ENCODE results near the gene ST3GAL3. TPM values are rescaled to one million over a fixed set of nuclear protein-coding genes. Genes with fewer than 3 reads are reported as not detected.

Gene ST3GAL3
- total RNA-seq, 1 donor from 2014 or later = 13.6 TPM

DNA sequence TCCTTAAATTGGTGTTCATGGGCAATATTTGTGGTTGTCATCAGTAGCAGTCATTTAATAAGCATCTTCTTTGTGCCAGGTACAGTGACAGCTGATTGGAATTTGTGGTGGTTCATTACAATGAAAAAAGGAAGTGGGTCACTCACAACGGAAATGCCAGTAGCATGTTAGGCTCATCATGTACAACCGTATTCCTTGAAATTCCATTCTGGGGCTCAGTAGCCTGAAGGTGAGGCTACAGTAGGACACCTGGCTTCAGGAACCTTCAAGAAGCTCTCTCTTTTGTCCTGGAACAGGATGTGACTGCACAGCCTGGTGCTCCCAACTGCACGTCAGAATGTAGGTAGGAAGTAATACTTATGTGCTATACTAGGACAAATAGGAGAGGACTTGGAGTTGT is 93.9 kb downstream of the ST3GAL3 start:
- H2AFZ ChIP-seq (replicated peaks) = no peak overlapping the region
- no peaks in the 10 kb centered on the region for H3F3A ChIP-seq (ENCODE audit: low read depth)
- no peaks in the 10 kb centered on the region for H3K36me3 ChIP-seq
- no peaks in the 10 kb centered on the region for H3K9me3 ChIP-seq (ENCODE audit: low read depth)
- H3K79me2 ChIP-seq (ENCODE audit: low read depth) = no peaks in the 10 kb centered on the region
- H3K4me3 Mint-ChIP-seq = no peak overlapping the region
- no peaks in the 10 kb centered on the region for H4K20me1 ChIP-seq (ENCODE audit: low read depth)
- no peaks in the 10 kb centered on the region for H3K9me3 Mint-ChIP-seq
- no peak overlapping the region for H3K4me3 ChIP-seq
- no peaks in the 10 kb centered on the region for H3K27me3 ChIP-seq
- no peak overlapping the region for H3K27ac ChIP-seq
- TF ChIP-seq EZH2phosphoT487 (IDR thresholded peaks at IDR 0.05) = no peak
- TF ChIP-seq, protein P1, sequence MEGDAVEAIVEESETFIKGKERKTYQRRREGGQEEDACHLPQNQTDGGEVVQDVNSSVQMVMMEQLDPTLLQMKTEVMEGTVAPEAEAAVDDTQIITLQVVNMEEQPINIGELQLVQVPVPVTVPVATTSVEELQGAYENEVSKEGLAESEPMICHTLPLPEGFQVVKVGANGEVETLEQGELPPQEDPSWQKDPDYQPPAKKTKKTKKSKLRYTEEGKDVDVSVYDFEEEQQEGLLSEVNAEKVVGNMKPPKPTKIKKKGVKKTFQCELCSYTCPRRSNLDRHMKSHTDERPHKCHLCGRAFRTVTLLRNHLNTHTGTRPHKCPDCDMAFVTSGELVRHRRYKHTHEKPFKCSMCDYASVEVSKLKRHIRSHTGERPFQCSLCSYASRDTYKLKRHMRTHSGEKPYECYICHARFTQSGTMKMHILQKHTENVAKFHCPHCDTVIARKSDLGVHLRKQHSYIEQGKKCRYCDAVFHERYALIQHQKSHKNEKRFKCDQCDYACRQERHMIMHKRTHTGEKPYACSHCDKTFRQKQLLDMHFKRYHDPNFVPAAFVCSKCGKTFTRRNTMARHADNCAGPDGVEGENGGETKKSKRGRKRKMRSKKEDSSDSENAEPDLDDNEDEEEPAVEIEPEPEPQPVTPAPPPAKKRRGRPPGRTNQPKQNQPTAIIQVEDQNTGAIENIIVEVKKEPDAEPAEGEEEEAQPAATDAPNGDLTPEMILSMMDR (IDR thresholded peaks at IDR 0.05) = no peak
- TF ChIP-seq EZH2 (IDR thresholded peaks at IDR 0.05) = no peak
- no peaks in the 10 kb centered on the region for H3K4me1 ChIP-seq
- H3K9ac ChIP-seq = no peak overlapping the region
- H3K27me3 Mint-ChIP-seq (ENCODE audit: insufficient read depth, low read depth) = no peaks in the 10 kb centered on the region
- no peak overlapping the region for H3K27ac Mint-ChIP-seq
- DNase-seq (ENCODE audit: low spot score) = no peak
- H3K36me3 Mint-ChIP-seq = peaks cover 11% of the 10 kb centered on the region
- peaks cover 4% of the 10 kb centered on the region for H3K4me1 Mint-ChIP-seq
- no peak overlapping the region for H3K4me2 ChIP-seq

DNA sequence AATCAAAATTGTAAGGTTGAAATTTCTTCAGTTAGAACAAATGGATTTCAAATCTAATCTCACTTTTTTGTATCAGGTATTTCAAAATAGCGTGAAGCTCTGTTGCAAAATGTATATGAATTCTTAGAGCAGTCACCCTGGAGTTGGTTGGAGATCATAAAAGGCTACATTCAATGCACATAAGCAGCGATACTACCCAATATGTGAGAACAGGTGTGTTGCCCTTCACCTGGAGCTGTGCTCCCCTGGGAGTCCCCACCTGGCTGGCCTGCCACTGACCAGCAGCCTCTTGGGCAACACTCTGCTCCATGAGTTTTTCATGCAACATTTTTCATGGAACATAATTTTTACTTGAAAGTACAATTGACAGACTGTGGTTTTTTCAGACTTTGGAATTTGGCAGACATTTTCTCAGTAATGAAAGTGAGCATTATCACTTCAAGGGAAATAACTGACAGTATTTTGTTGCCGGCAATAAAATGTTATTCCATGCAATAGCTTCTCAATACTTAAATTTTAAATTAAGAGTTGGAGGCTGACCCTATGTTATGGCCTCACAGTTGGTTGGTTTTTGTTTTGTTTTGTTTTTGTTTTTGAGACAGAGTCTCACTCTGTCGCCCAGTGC is 95.1 kb downstream of the ST3GAL3 start:
- H3F3A ChIP-seq (ENCODE audit: low read depth) = no peaks in the 10 kb centered on the region
- no peaks in the 10 kb centered on the region for H3K36me3 ChIP-seq
- no peak overlapping the region for H3K4me2 ChIP-seq
- no peak overlapping the region for H3K4me3 ChIP-seq
- H3K79me2 ChIP-seq (ENCODE audit: low read depth) = no peaks in the 10 kb centered on the region
- TF ChIP-seq EZH2 (IDR thresholded peaks at IDR 0.05) (no peak), EZH2phosphoT487 (IDR thresholded peaks at IDR 0.05) (no peak)
- TF ChIP-seq, protein P1 (IDR thresholded peaks at IDR 0.05) = no peak
- no peaks in the 10 kb centered on the region for H3K27me3 ChIP-seq
- peaks cover 4% of the 10 kb centered on the region for H3K4me1 Mint-ChIP-seq
- H3K27ac Mint-ChIP-seq = no peak overlapping the region
- H3K9me3 ChIP-seq (ENCODE audit: low read depth) = no peaks in the 10 kb centered on the region
- DNase-seq (ENCODE audit: low spot score) = no peak
- H3K9me3 Mint-ChIP-seq = peaks cover 4% of the 10 kb centered on the region
- peaks cover 10% of the 10 kb centered on the region for H3K36me3 Mint-ChIP-seq
- no peak overlapping the region for H3K9ac ChIP-seq
- no peaks in the 10 kb centered on the region for H4K20me1 ChIP-seq (ENCODE audit: low read depth)
- H3K4me3 Mint-ChIP-seq = no peak overlapping the region
- no peaks in the 10 kb centered on the region for H3K4me1 ChIP-seq
- no peak overlapping the region for H2AFZ ChIP-seq (replicated peaks)
- peaks cover 2% of the 10 kb centered on the region for H3K27me3 Mint-ChIP-seq (ENCODE audit: insufficient read depth, low read depth)
- H3K27ac ChIP-seq = no peak overlapping the region

DNA sequence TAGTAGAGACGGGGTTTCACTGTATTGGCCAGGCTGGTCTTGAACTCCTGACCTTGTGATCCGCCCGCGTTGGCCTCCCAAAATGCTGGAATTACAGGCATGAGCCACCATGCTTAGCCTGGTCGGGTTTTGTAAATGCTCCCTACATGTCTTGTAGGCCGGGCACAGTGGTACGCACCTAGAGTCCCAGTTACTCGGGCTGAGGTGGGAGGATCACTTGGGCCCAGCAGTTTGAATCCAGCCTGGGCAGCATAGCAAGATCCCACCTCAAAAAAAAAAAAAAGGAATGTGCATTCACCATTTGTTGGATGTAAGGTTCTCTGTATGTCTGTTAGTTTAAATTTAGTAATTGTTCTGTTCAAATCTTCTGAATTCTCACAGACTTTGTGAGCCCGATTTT is 95.8 kb downstream of the ST3GAL3 start:
- Histone ChIP-seq H3K27me3 (no peaks in the 10 kb centered on the region), H3K36me3 (no peaks in the 10 kb centered on the region), H3K4me3 (no peak overlapping the region), H2AFZ (replicated peaks) (no peak overlapping the region), H3K27ac (no peak overlapping the region), H3K9ac (no peak overlapping the region), H3K4me1 (no peaks in the 10 kb centered on the region), H3F3A (ENCODE audit: low read depth) (no peaks in the 10 kb centered on the region), H4K20me1 (ENCODE audit: low read depth) (no peaks in the 10 kb centered on the region), H3K9me3 (ENCODE audit: low read depth) (no peaks in the 10 kb centered on the region), H3K4me2 (no peak overlapping the region), H3K79me2 (ENCODE audit: low read depth) (no peaks in the 10 kb centered on the region)
- H3K27me3 Mint-ChIP-seq (ENCODE audit: insufficient read depth, low read depth) = peaks cover 6% of the 10 kb centered on the region
- TF ChIP-seq EZH2 (IDR thresholded peaks at IDR 0.05) (no peak), EZH2phosphoT487 (IDR thresholded peaks at IDR 0.05) (no peak)
- TF ChIP-seq, protein P1 (IDR thresholded peaks at IDR 0.05) = no peak
- no peak overlapping the region for H3K27ac Mint-ChIP-seq
- H3K4me1 Mint-ChIP-seq = peaks cover 4% of the 10 kb centered on the region
- DNase-seq (ENCODE audit: low spot score) = no peak
- peaks cover 9% of the 10 kb centered on the region for H3K36me3 Mint-ChIP-seq
- H3K4me3 Mint-ChIP-seq = no peak overlapping the region
- H3K9me3 Mint-ChIP-seq = peaks cover 7% of the 10 kb centered on the region
